Upper lobe of left lung (tissue), 6 donors: ENCODE data around the gene MPPED2. TPM values are rescaled to one million over a fixed set of nuclear protein-coding genes. Genes with fewer than 3 reads are reported as not detected.

ENCODE experiments used
- ATAC-seq, 2 donors: fragments of 200-7000 bp; cut with Tn5 transposase; one replicate each; pipeline ENCODE4 v1.9.1; 2022; ENCODE audit warnings: mild to moderate bottlenecking in 2 of 2, moderate library complexity in 2 of 2; ENCODE audit not compliant: low FRiP score in 2 of 2
- DNase-seq, 2 donors: peaks; one replicate each; pipeline ENCODE4 v3.0.0-alpha.2; 2019 to 2020
- H3K27ac ChIP-seq, 4 donors: fragments of 200-600 bp; sonication (generic); one replicate each; pipeline ENCODE4 v1.5.1; 2016 to 2019
- H3K27me3 ChIP-seq, 4 donors: fragments of 200-600 bp; sonication (generic); one replicate each; pipeline ENCODE4 v1.5.1; 2017 to 2019
- H3K36me3 ChIP-seq, 4 donors: fragments of 200-600 bp; sonication (generic); one replicate each; pipeline ENCODE4 v1.5.1; 2016 to 2019
- H3K4me1 ChIP-seq, 4 donors: fragments of 200-600 bp; sonication (generic); one replicate each; pipeline ENCODE4 v1.5.1; 2018 to 2019
- H3K4me3 ChIP-seq, 4 donors: fragments of 200-600 bp; sonication (generic); one replicate each; pipeline ENCODE4 v1.5.1; 2017 to 2019; ENCODE audit warnings: mild to moderate bottlenecking in 2 of 4, moderate library complexity in 1 of 4
- H3K9me3 ChIP-seq, 4 donors: fragments of 200-600 bp; sonication (generic); one replicate each; pipeline ENCODE4 v1.5.1; 2018 to 2019
- EP300 ChIP-seq, 4 donors: sonication (generic); formaldehyde crosslinking; IDR thresholded peaks; one replicate each; pipeline ENCODE4 v1.5.1; 2017; ENCODE audit warnings: antibody characterized with exemption in 4 of 4, control low read depth in 2 of 4
- POLR2A ChIP-seq, 4 donors: fragments of 450-650 bp; IDR thresholded peaks; one replicate each; pipeline ENCODE4 v1.5.1; 2016 to 2017; ENCODE audit warnings: antibody characterized with exemption in 4 of 4, mild to moderate bottlenecking in 2 of 4
- POLR2AphosphoS5 ChIP-seq, 2 donors: sonication (generic); formaldehyde crosslinking; IDR thresholded peaks; one replicate each; pipeline ENCODE4 v1.5.1; 2017; ENCODE audit warnings: antibody characterized with exemption in 2 of 2
- WGBS, 2 donors: methylation state at CpG; one replicate each; pipeline ENCODE4 v1.1.5; 2017 to 2018; 5-methylcytosine and 5-hydroxymethylcytosine counted together
- total RNA-seq, 6 donors: library from RNA; depleted of rRNA in 4 of 6; stranded (reverse); fragments of >200 nt in 4 of 6; gene quantifications; one replicate each; pipeline versions ENCODE4 v1.1.0 to v1.2.1, GENCODE V29; 2016 to 2021
- TF ChIP-seq, protein P1 (sequence below), 6 experiments: fragments of 450-650 bp in 4 of 6; fragments of 200-600 bp in 2 of 6; sonication (generic) in 2 of 6; IDR thresholded peaks; one replicate each; pipeline ENCODE4 v1.5.1; 2016 to 2019; ENCODE audit warnings: antibody characterized with exemption in 6 of 6
- donor health status: DM: no; HTN: no; CAD: no; lungs with moderate emphysema.
- donor health status: DM: no; HTN: yes; CAD: no; lungs with severe emphysema.

The MPPED2 gene
- total RNA-seq, 6 donors from 2014 or later = 0.20 to 3.8 (median 0.49) TPM; not detected in 1

DNA sequence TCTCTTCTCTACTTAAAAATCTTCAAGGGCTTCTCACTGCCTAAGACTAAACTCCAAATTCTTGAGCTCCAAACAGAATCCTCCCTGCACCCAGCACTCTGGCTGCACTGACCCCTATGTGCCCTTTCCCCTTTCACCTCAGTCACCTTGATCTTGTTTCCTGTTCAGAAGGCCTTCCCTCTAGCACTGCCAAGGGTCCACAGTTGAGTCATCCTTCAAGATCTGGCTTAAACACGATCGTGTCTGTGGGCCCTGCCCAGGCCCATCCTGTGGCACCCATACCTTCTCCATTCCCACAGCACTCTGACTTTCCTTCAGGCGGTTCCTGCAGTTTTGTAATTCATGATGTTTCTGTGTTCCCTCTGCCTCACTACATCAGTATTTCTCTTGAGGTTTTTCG is 134.0 kb downstream of the MPPED2 start:
- no peaks in the 10 kb centered on the region for H3K27me3 ChIP-seq
- H3K4me3 ChIP-seq = no peak overlapping the region
- H3K27ac ChIP-seq = no peak overlapping the region
- 58 to 61% methylated on average over 4 of the region's 4 CpGs for WGBS, 2 donors
- DNase-seq (no peak), ATAC-seq (no peak)
- H3K4me1 ChIP-seq = peaks cover 0 to 12% (median 10%) of the 10 kb centered on the region in 4 donors
- no peaks in the 10 kb centered on the region for H3K36me3 ChIP-seq
- H3K9me3 ChIP-seq = no peaks in the 10 kb centered on the region
- no peak for TF ChIP-seq POLR2A (IDR thresholded peaks at IDR 0.05)
- no peak for TF ChIP-seq POLR2AphosphoS5 (IDR thresholded peaks at IDR 0.05)
- TF ChIP-seq, protein P1, sequence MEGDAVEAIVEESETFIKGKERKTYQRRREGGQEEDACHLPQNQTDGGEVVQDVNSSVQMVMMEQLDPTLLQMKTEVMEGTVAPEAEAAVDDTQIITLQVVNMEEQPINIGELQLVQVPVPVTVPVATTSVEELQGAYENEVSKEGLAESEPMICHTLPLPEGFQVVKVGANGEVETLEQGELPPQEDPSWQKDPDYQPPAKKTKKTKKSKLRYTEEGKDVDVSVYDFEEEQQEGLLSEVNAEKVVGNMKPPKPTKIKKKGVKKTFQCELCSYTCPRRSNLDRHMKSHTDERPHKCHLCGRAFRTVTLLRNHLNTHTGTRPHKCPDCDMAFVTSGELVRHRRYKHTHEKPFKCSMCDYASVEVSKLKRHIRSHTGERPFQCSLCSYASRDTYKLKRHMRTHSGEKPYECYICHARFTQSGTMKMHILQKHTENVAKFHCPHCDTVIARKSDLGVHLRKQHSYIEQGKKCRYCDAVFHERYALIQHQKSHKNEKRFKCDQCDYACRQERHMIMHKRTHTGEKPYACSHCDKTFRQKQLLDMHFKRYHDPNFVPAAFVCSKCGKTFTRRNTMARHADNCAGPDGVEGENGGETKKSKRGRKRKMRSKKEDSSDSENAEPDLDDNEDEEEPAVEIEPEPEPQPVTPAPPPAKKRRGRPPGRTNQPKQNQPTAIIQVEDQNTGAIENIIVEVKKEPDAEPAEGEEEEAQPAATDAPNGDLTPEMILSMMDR (IDR thresholded peaks at IDR 0.05) = no peak
- TF ChIP-seq EP300 (IDR thresholded peaks at IDR 0.05) = no peak

DNA sequence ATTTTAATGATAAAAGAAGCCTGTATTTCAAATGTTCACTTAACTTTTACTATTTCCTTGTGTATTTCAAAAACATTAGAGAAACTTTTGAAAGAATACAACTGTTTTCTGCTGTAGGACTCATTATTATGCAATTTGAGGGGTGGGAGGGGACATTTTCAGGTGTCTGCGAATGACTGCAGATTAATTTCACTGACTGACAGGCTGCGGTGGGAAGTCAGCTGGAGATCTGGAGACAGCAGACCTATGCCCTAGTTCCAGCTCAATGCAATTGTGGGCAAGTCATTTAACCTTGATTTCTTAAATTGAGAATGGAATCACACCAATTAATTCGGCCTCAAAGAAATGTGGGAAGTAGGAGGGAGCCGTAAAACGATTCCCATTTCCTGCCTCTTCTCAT is 134.5 kb downstream of the MPPED2 start:
- DNase-seq = no peak
- ATAC-seq = no peak
- TF ChIP-seq POLR2AphosphoS5 (IDR thresholded peaks at IDR 0.05) (no peak), EP300 (IDR thresholded peaks at IDR 0.05) (no peak), POLR2A (IDR thresholded peaks at IDR 0.05) (no peak)
- TF ChIP-seq, protein P1 (IDR thresholded peaks at IDR 0.05) = no peak
- H3K27ac ChIP-seq = no peak overlapping the region
- H3K4me1 ChIP-seq = peaks cover 0 to 12% (median 10%) of the 10 kb centered on the region in 4 donors
- WGBS, 2 donors = 78 to 84% methylated on average over 5 of the region's 5 CpGs
- H3K27me3 ChIP-seq = no peaks in the 10 kb centered on the region
- H3K4me3 ChIP-seq = no peak overlapping the region
- no peaks in the 10 kb centered on the region for H3K9me3 ChIP-seq
- H3K36me3 ChIP-seq = no peaks in the 10 kb centered on the region

DNA sequence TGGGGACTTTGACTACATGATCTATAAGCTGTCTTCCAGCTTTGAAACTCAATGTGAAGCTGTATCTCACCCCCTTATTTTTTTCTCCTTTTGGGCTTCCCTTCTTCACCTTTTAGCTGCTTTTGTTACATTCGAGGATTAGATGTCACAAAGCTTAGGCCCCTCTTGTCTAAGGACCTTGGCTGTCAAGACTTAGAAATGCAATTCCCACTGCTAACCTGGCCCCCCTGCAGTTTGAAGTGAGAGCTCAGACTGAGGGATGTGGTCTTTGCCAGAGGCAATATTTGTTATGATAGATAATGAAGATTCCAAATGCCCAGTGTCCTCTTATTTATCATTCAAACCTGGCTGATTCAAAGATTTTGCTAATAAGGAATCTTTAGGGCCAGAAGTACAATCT is 135.0 kb downstream of the MPPED2 start:
- Histone ChIP-seq H3K36me3 (no peaks in the 10 kb centered on the region), H3K4me3 (no peak overlapping the region), H3K27ac (no peak overlapping the region), H3K4me1 (peaks cover 0 to 12% (median 10%) of the 10 kb centered on the region in 4 donors), H3K9me3 (no peaks in the 10 kb centered on the region), H3K27me3 (no peaks in the 10 kb centered on the region)
- ATAC-seq = no peak
- WGBS, 2 donors = 81 to 88% methylated on average over 1 of the region's 1 CpG
- DNase-seq = no peak
- TF ChIP-seq, protein P1 (IDR thresholded peaks at IDR 0.05) = no peak
- no peak for TF ChIP-seq POLR2A (IDR thresholded peaks at IDR 0.05)

DNA sequence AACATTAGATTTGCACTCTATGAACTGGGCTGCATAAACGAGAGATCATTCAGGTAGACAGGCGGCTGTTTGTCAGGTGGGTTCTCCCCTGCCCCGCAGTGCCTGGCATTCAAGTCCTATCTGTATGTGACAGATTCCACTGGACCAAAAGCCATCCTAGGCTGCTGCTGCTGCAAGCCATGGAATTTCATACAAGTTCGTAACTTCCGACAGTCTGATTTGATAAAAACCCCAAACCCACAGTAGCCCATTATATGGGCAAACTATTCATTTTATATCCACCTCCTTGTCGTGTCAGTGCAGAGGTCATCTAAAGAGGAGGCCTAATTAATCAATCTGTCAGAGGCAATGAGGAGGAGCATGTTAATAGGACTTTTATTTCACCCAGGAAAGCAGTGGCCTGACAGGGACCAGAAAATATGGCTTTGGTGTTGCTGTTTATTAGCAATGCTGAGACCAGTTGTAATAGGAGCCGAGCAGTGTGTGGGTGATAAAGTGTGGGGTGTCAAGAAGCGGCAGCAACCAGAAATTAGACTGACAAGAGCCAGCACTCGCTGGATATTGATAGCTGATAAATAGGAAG is 139.0 kb downstream of the MPPED2 start:
- ATAC-seq (no peak), DNase-seq (no peak)
- Histone ChIP-seq H3K27ac (no peak overlapping the region), H3K4me1 (peaks cover 0 to 2% (median 0%) of the 10 kb centered on the region in 4 donors), H3K27me3 (no peaks in the 10 kb centered on the region), H3K9me3 (no peaks in the 10 kb centered on the region), H3K36me3 (no peaks in the 10 kb centered on the region), H3K4me3 (no peak overlapping the region)
- no peak for TF ChIP-seq EP300 (IDR thresholded peaks at IDR 0.05)
- TF ChIP-seq POLR2A (IDR thresholded peaks at IDR 0.05) = no peak
- TF ChIP-seq, protein P1 (IDR thresholded peaks at IDR 0.05) = no peak
- TF ChIP-seq POLR2AphosphoS5 (IDR thresholded peaks at IDR 0.05) = no peak
- 87 to 89% methylated on average over 9 of the region's 9 CpGs for WGBS, 2 donors

DNA sequence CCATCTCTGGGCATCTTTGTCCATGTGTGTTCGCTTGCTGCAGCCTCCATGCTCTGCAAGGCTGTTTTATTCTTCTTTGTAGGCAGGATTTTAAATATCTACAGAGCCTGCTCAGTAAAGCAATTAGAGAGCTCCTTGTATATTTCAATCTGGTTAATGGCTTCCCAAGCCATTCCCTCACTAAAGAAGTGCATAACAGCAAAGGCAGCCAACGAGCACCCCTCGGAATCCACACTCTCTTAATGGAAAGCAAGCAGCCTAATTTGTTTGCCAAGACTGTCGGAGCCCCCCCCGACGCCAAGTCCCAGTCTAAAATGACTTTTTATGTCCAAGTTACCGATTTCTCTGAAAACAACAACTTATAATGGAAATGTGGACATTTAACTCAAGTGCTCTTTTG is 139.6 kb downstream of the MPPED2 start:
- Histone ChIP-seq H3K4me3 (no peak overlapping the region), H3K36me3 (no peaks in the 10 kb centered on the region), H3K27ac (no peak overlapping the region), H3K9me3 (no peaks in the 10 kb centered on the region), H3K4me1 (no peaks in the 10 kb centered on the region), H3K27me3 (no peaks in the 10 kb centered on the region)
- TF ChIP-seq POLR2AphosphoS5 (IDR thresholded peaks at IDR 0.05) (no peak), EP300 (IDR thresholded peaks at IDR 0.05) (no peak), POLR2A (IDR thresholded peaks at IDR 0.05) (no peak)
- TF ChIP-seq, protein P1 (IDR thresholded peaks at IDR 0.05) = no peak
- 74 to 78% methylated on average over 7 of the region's 7 CpGs for WGBS, 2 donors
- ATAC-seq (no peak), DNase-seq (no peak)
